OCI-LY3 (cell line): Measurements from ENCODE around the gene PRPF6.

Experiments
- CTCF ChIP-seq: fragments of 200-600, 300-600 bp; sonication (generic); IDR thresholded peaks from 2 replicates; pipeline ENCODE4 v1.5.1; 2014; ENCODE audit warnings: antibody characterized with exemption, low read length, low read depth
- EZH2phosphoT487 ChIP-seq: fragments of 200-600 bp; shearing (Covaris generic); IDR thresholded peaks from 2 replicates; pipeline ENCODE4 v1.6.1; 2018; ENCODE audit warnings: antibody characterized with exemption, mixed run types, low read depth

GRCh38 chr20:63945921-63946920 is 34.7 kb upstream of the PRPF6 start:
- TF ChIP-seq CTCF (no peak), EZH2phosphoT487 (no peak)
